Measurements from ENCODE around the gene LRRK1. TPM values are rescaled to one million over a fixed set of nuclear protein-coding genes. Genes with fewer than 3 reads are reported as not detected.

The LRRK1 gene
- total RNA-seq, 1 donor from 2014 or later, result 4.2 TPM

DNA sequence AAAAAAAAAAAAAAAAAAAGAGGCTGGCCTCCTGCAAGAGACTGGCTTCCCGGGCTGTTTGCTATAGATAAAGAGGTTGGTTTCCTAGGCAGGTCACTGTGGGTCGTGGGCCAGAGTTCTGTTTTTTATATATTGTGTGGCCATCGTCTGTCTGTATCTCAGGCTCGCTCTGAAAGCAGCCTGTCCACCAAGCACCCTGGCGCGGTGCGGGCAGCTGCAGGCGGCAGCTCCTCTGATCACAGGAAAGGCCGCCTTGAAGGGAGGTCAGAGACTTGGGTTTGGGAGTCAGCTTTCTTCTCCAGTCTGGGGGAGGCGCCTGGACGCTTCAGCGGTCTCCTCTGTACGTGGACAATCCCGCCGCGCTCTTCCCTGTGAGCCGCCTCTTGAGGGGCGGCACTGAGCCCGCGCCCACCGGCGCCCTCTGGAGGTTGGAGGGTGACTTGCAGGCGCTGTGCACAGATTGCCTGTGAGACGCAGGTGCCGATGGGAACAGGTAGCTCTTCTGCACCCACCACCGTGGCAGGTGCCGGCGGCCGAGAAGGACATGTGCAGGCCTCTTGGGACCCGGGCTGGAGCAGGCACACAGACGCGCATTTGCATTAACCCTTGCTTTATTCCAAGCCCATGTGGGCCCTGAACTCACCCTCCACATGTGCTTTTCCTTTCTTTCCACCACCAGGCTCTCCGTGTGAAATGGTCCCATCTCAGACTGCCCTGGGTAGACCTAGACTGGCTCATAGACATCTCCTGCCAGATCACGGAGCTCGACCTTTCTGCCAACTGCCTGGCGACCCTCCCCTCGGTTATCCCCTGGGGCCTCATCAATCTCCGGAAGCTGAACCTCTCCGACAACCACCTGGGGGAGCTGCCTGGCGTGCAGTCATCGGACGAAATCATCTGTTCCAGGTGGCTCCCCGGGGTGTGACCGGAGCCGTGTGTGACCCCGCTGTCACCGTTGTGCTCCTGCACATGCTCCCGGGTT, 89.3 kb downstream of the LRRK1 start:
- TF ChIP-seq, protein P1, sequence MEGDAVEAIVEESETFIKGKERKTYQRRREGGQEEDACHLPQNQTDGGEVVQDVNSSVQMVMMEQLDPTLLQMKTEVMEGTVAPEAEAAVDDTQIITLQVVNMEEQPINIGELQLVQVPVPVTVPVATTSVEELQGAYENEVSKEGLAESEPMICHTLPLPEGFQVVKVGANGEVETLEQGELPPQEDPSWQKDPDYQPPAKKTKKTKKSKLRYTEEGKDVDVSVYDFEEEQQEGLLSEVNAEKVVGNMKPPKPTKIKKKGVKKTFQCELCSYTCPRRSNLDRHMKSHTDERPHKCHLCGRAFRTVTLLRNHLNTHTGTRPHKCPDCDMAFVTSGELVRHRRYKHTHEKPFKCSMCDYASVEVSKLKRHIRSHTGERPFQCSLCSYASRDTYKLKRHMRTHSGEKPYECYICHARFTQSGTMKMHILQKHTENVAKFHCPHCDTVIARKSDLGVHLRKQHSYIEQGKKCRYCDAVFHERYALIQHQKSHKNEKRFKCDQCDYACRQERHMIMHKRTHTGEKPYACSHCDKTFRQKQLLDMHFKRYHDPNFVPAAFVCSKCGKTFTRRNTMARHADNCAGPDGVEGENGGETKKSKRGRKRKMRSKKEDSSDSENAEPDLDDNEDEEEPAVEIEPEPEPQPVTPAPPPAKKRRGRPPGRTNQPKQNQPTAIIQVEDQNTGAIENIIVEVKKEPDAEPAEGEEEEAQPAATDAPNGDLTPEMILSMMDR (IDR thresholded peaks at IDR 0.05; ENCODE audit: insufficient read depth, low read length, severe bottlenecking), result peak; percentile 100
- Histone ChIP-seq H3K36me3 (ENCODE audit: control insufficient read depth, insufficient read depth, low read length) (peaks cover 6% of the 10 kb centered on the region), H3K4me3 (ENCODE audit: low read depth, low read length) (peak overlapping the region; percentile 63), H3K27me3 (ENCODE audit: control insufficient read depth, insufficient read depth, low read length) (no peaks in the 10 kb centered on the region)
- FAIRE-seq (no peak), DNase-seq (ENCODE audit: low read depth) (peak; percentile 68)

DNA sequence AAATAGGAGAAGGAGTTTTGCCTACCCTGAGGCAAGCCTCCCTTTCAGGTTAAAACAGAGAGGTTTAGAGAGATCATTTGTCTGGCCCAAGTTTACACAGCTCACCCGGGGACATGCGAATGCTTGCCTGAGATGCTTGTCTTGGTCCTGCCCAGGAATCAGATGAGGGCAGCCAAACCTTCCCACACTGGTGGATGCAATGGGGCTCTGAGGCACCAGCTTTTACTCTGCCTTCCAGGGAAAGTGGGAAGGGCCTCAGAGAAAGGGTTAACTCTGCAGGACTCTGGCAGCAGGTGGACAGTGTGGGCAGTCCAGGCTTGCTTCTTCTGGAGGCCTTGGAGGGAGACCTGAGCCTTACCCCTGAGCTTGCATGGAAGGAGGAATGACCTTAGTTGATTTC, 90.0 kb downstream of the LRRK1 start:
- Histone ChIP-seq H3K4me3 (ENCODE audit: low read depth, low read length) (no peak overlapping the region), H3K27me3 (ENCODE audit: control insufficient read depth, insufficient read depth, low read length) (no peaks in the 10 kb centered on the region), H3K36me3 (ENCODE audit: control insufficient read depth, insufficient read depth, low read length) (peaks cover 6% of the 10 kb centered on the region)
- DNase-seq (ENCODE audit: low read depth), result no peak
- TF ChIP-seq, protein P1 (IDR thresholded peaks at IDR 0.05; ENCODE audit: insufficient read depth, low read length, severe bottlenecking), result no peak
- FAIRE-seq, result no peak

DNA sequence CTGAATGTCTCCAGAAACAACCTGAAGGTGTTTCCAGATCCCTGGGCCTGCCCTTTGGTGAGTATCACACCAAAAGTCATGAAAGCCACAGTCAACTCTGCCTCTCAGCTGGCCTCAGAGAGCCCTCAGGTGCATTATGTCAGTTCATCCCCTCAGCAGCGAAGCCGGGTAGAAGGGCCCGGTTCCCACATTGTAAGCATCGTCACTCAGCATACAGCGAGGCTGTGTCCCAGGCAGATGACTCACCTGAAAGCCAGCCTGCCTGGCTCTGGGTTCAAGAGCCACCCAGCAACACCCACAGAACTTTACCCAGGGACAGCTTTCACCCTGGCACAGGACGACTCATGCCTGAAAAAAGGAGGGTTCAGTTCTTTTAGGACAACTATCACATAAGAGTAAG, 91.6 kb downstream of the LRRK1 start:
- DNase-seq (ENCODE audit: low read depth), result no peak
- H3K27me3 ChIP-seq (ENCODE audit: control insufficient read depth, insufficient read depth, low read length), result no peaks in the 10 kb centered on the region
- peaks cover 9% of the 10 kb centered on the region for H3K36me3 ChIP-seq (ENCODE audit: control insufficient read depth, insufficient read depth, low read length)
- H3K4me3 ChIP-seq (ENCODE audit: low read depth, low read length), result no peak overlapping the region
- TF ChIP-seq, protein P1 (IDR thresholded peaks at IDR 0.05; ENCODE audit: insufficient read depth, low read length, severe bottlenecking), result no peak
- no peak for FAIRE-seq

DNA sequence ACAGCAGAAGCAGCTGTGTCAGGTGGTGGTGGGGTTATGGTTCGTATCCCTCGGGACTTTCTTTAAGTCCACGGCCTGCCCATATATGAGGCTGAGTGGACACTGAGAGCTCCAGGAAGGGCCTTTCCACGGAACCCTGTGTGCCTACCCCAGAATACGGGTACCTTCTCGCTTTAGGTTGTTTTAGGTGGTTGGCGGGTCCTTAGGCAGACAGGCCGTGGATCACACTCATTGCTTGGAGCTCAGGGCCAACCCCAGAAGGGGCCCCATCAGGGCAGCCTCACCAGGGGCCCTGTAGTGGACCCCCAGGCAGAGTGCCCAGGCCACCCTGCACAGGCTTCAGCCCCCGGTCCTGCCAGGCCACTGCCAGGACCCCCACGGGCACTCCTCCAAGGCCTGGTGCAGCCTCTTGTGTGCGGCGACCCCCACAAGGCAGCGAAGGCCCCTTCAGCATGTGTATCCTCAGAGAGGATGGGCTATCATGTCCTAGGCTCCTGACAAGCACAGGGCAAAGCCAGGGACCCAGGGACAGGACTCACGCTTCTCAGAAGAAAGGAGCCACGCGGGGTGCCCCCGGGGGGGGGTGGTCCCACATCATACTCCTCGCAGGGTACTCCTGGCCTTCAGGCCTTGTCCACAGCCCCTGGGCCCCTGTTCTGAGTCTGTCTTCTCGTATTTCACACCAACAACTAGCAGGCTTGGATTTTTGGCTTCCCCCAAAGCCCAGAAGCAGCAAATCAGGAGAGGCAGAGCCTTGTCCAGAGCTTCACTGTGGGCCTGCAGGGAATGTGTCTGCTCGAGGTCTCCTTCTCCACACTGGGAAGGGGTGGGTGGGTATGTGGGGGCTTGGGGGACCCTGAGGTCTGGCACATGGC, 93.4 kb downstream of the LRRK1 start:
- Histone ChIP-seq H3K4me3 (ENCODE audit: low read depth, low read length) (no peak overlapping the region), H3K27me3 (ENCODE audit: control insufficient read depth, insufficient read depth, low read length) (no peaks in the 10 kb centered on the region), H3K36me3 (ENCODE audit: control insufficient read depth, insufficient read depth, low read length) (peaks cover 11% of the 10 kb centered on the region)
- FAIRE-seq, result no peak
- DNase-seq (ENCODE audit: low read depth), result no peak
- TF ChIP-seq, protein P1 (IDR thresholded peaks at IDR 0.05; ENCODE audit: insufficient read depth, low read length, severe bottlenecking), result no peak

DNA sequence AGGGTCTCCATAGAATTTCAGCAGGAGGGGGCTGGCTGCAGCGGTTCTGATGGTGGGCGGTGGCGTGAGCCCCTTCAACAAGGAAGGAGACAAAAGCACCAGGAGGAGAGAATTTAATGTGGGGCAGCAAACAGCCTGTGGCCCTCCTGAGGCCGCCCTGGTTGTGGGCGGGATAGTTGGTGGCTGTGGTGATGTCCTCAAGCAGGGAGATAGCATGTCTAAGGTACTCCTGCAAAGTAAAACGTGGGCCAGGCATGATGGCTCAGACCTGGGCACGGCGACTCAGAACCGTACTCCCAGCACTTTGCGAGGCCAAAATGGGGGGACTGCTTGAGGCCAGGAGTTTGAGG, 94.0 kb downstream of the LRRK1 start:
- FAIRE-seq (no peak), DNase-seq (ENCODE audit: low read depth) (no peak)
- TF ChIP-seq, protein P1 (IDR thresholded peaks at IDR 0.05; ENCODE audit: insufficient read depth, low read length, severe bottlenecking), result no peak
- H3K4me3 ChIP-seq (ENCODE audit: low read depth, low read length), result no peak overlapping the region
- H3K36me3 ChIP-seq (ENCODE audit: control insufficient read depth, insufficient read depth, low read length), result peaks cover 11% of the 10 kb centered on the region
- H3K27me3 ChIP-seq (ENCODE audit: control insufficient read depth, insufficient read depth, low read length), result no peaks in the 10 kb centered on the region

All from bronchial epithelial cell (primary cell).